H1 (cell line): ENCODE measurements around the gene LRRC32. TPM values are rescaled to one million over a fixed set of nuclear protein-coding genes. Genes with fewer than 3 reads are reported as not detected.

Experiments
- ASH2L ChIP-seq: fragments of 200-600, 300-600 bp; sonication (generic); IDR thresholded peaks from one replicate; pipeline ENCODE4 v1.7.1; 2017; ENCODE audit warnings: low read length
- EGR1 ChIP-seq: IDR thresholded peaks from 2 replicates; pipeline ENCODE4 v1.6.1; 2011; ENCODE audit warnings: low read depth, low read length, borderline replicate concordance
- JUND ChIP-seq: IDR thresholded peaks from 2 replicates; pipeline ENCODE4 v1.6.1; 2011; ENCODE audit warnings: mild to moderate bottlenecking, improper control_type of control experiment, low read length
- KDM4A ChIP-seq: IDR thresholded peaks from one replicate; pipeline ENCODE4 v1.7.1; 2012; ENCODE audit warnings: low read depth, mild to moderate bottlenecking, moderate library complexity, low read length, inconsistent platforms; ENCODE audit not compliant: severe bottlenecking
- MAFK ChIP-seq: IDR thresholded peaks from 2 replicates; pipeline ENCODE4 v1.6.1; 2012; ENCODE audit warnings: low read depth, mild to moderate bottlenecking, improper control_type of control experiment, low read length
- POLR2AphosphoS5 ChIP-seq: IDR thresholded peaks from 2 replicates; pipeline ENCODE4 v1.6.1; 2011; ENCODE audit warnings: low read depth, low read length
- RBBP5 ChIP-seq: IDR thresholded peaks from 2 replicates; pipeline ENCODE4 v1.7.1; 2012; ENCODE audit warnings: low read depth, mild to moderate bottlenecking, inconsistent platforms, low read length, moderate library complexity, borderline replicate concordance
- RXRA ChIP-seq: IDR thresholded peaks from 2 replicates; pipeline ENCODE4 v1.6.1; 2011; ENCODE audit warnings: low read depth, mild to moderate bottlenecking, low read length, moderate library complexity; ENCODE audit not compliant: insufficient read depth
- SAP30 ChIP-seq: fragments of 300-600 bp; sonication (generic); IDR thresholded peaks from 2 replicates; pipeline ENCODE4 v1.7.1; 2012; ENCODE audit warnings: low read length, moderate library complexity, mild to moderate bottlenecking, inconsistent platforms; ENCODE audit not compliant: insufficient read depth, insufficient replicate concordance
- SP2 ChIP-seq: IDR thresholded peaks from 2 replicates; pipeline ENCODE4 v1.6.1; 2012; ENCODE audit warnings: mild to moderate bottlenecking, low read length, inconsistent platforms
- SRF ChIP-seq: IDR thresholded peaks from 2 replicates; pipeline ENCODE4 v1.6.1; 2011; ENCODE audit warnings: mild to moderate bottlenecking, low read depth, low read length, moderate library complexity
- TCF12 ChIP-seq: IDR thresholded peaks from 2 replicates; pipeline ENCODE4 v1.6.1; 2011; ENCODE audit warnings: low read depth, mild to moderate bottlenecking, low read length
- polyA plus RNA-seq, 7 experiments: library from polyadenylated mRNA; depleted of rRNA in 3 of 7; stranded (reverse) in 5 of 7; unstranded in 2 of 7; fragments of >200 nt in 5 of 7; fragments of 200-250 nt in 2 of 7; gene quantifications; 1 replicate in 5 of 7; 2 replicates in 1 of 7; 4 replicates in 1 of 7; pipeline versions ENCODE4 v1.2.1 to v1.2.3, GENCODE V29; 2011 to 2013; ENCODE audit warnings: missing spikeins in 2 of 7, mixed read lengths in 2 of 7
- total RNA-seq: library from RNA; stranded (reverse); fragmentation: NEBNext Ultra II Directional; extraction: Animal tissue kit (Norgen Biotek cat#: 25700); gene quantifications from 2 replicates; pipeline ENCODE4 v1.2.1, GENCODE V29; 2021

Gene LRRC32
- total and polyA plus RNA-seq, 2 of the 8 experiments (the other 6 are each of a cell fraction or from before 2014, with no cell fraction given): 0.99 to 1.9 TPM

- no peak for TF ChIP-seq RBBP5
- no peak for TF ChIP-seq SAP30
- no peak for TF ChIP-seq JUND
- TF ChIP-seq RXRA: no peak
- TF ChIP-seq MAFK: no peak
- no peak for TF ChIP-seq EGR1
- no peak for TF ChIP-seq SRF
- no peak for TF ChIP-seq ASH2L
- no peak for TF ChIP-seq SP2
- no peak for TF ChIP-seq KDM4A
- no peak for TF ChIP-seq POLR2AphosphoS5
- no peak for TF ChIP-seq TCF12
- TF ChIP-seq, all 59 proteins: peak for 0
These were observed 53.6 kb downstream of the LRRC32 start (continued) for GRCh38 chr11:76616676-76617552.
